ENCODE measurements around the gene IDH3G.

Gene IDH3G

GRCh38 chrX:153771415-153772315 is 22.5 kb downstream of the IDH3G start:
- no peak overlapping the region for H3K4me3 ChIP-seq (ENCODE audit: low read depth, low read length)
- no peak for TF ChIP-seq CTCF (IDR thresholded peaks at IDR 0.05; ENCODE audit: low read depth, low read length)

DNA sequence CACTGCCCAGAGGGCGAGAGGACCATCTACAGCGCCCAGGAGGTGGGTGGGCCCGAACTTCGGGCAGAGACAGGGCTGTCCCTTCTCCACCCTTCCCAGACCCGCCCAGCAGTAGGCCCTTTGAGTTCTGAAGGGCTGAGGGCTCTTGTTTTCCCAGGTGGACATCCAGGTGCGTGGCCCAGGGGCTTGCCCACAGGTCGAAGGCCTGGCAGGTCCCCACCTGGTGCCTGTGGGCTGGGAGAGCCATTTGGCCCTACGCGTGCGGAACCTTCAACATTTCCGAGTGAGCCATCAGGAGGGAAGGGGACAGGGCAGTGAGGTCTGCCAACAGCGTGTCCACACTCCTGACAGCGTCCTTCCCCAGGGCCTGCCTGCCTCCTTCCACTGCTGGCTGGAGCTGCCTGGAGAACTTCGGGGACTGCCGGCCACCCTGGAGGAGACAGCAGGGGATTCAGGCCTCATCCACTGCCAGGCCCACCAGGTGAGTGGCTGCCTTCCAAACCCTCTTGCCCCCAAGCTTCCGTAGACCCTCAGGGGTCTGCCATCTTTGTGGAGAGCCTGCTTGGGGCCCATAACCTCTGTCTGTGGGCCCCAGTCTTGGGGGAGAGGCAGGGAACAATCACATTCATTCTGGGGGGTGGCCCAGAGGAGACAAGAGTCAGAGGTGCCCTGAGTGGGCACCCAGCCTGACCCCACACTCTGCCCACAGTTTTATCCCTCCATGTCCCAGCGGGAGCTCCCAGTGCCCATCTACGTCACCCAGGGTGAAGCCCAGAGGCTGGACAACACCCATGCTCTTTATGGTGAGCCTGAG is 23.4 kb downstream of the IDH3G start:
- no peak for TF ChIP-seq CTCF (IDR thresholded peaks at IDR 0.05; ENCODE audit: low read depth, low read length)
- no peak overlapping the region for H3K4me3 ChIP-seq (ENCODE audit: low read depth, low read length)

GRCh38 chrX:153769865-153770600 is 24.1 kb downstream of the IDH3G start:
- TF ChIP-seq CTCF (IDR thresholded peaks at IDR 0.05; ENCODE audit: low read depth, low read length) = no peak
- no peak overlapping the region for H3K4me3 ChIP-seq (ENCODE audit: low read depth, low read length)

DNA sequence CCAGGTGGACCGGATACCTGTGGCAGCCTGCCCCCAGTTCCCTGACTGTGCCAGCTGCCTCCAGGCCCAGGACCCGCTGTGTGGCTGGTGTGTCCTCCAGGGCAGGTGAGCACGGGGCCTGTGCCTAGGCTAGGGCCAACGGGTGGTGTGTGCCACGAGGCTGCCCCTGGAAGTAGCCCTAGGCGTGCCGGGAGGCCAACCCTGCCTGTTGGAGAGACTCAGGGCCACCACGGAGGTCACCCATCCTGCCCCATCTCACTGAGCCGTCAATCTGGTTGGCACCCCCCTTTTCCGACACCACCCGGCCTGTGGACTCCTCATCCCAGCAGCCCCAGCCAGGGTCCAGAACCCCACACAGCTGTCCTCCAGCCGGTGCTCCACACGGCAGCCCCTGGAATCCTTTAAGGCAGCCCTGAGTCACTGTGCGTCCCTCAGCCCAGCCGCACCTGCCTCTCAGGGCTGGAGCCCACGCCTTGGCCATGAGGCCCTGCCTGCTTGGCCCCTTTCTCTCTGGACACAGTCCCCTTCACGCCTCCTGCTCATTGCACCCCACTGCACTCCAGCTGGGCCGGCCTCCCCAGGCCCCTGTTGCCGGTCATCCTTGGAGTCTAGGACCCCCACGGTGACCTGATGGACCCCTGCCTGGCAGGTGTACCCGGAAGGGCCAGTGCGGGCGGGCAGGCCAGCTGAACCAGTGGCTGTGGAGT is 24.9 kb downstream of the IDH3G start:
- H3K4me3 ChIP-seq (ENCODE audit: low read depth, low read length) = no peak overlapping the region
- no peak for TF ChIP-seq CTCF (IDR thresholded peaks at IDR 0.05; ENCODE audit: low read depth, low read length)

- H3K4me3 ChIP-seq (ENCODE audit: low read depth, low read length) = no peak overlapping the region
- no peak for TF ChIP-seq CTCF (IDR thresholded peaks at IDR 0.05; ENCODE audit: low read depth, low read length)
Observed at GRCh38 chrX:153768311-153769157, 25.6 kb downstream of the IDH3G start.

- TF ChIP-seq CTCF (IDR thresholded peaks at IDR 0.05; ENCODE audit: low read depth, low read length) = no peak
- H3K4me3 ChIP-seq (ENCODE audit: low read depth, low read length) = no peak overlapping the region
Observed at GRCh38 chrX:153767674-153768055, 26.5 kb downstream of the IDH3G start.

All from WI38 (cell line).